Fibroblast of lung (primary cell): ENCODE results near the gene GNG13.

Experiments used
- EZH2 ChIP-seq: IDR thresholded peaks from 2 replicates; pipeline ENCODE4 v1.5.1; 2012; ENCODE audit warnings: low read length, control low read depth, mild to moderate bottlenecking; ENCODE audit errors: missing control alignments
- TF ChIP-seq, protein P1 (sequence below), 2 donors: IDR thresholded peaks in 1 of 2; conservative IDR thresholded peaks in 1 of 2; 1 replicate in 1 of 2; 2 replicates in 1 of 2; pipeline ENCODE4 v1.5.1; 2011 to 2012; ENCODE audit warnings: low read length in 2 of 2, control low read depth in 1 of 2, inconsistent platforms in 1 of 2, low read depth in 1 of 2, mild to moderate bottlenecking in 1 of 2

DNA sequence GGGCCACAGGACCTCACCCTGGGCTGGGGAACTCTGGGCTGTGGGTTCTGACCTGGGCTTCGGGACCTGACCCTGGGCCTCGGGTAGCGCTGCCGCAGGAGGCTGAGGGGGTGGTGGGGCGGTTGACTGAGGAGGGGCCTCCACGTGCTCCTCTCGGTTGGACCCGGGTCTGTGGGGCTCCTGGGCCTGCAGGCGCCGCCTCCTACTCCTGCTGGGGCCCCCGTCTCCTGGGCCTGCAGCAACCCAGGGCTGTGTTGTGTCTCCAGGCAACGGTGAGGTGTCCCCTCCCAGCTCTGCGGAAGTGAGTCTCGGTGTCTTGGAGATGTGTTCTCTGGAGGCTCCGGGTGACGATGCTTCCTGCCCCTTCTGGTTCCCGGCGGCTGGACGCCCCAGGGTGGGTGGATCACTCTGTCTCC lies 41.5 kb upstream of the GNG13 start:
- TF ChIP-seq, protein P1, sequence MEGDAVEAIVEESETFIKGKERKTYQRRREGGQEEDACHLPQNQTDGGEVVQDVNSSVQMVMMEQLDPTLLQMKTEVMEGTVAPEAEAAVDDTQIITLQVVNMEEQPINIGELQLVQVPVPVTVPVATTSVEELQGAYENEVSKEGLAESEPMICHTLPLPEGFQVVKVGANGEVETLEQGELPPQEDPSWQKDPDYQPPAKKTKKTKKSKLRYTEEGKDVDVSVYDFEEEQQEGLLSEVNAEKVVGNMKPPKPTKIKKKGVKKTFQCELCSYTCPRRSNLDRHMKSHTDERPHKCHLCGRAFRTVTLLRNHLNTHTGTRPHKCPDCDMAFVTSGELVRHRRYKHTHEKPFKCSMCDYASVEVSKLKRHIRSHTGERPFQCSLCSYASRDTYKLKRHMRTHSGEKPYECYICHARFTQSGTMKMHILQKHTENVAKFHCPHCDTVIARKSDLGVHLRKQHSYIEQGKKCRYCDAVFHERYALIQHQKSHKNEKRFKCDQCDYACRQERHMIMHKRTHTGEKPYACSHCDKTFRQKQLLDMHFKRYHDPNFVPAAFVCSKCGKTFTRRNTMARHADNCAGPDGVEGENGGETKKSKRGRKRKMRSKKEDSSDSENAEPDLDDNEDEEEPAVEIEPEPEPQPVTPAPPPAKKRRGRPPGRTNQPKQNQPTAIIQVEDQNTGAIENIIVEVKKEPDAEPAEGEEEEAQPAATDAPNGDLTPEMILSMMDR (conservative IDR thresholded peaks at IDR 0.05 in 1 of 2, IDR thresholded peaks at IDR 0.05 in 1 of 2; ENCODE audit: low read depth in 1 of 2, low read length in 2 of 2), result no peak
- TF ChIP-seq EZH2, result no peak
